Hepatocyte (in vitro differentiated cells): Measurements from ENCODE around the gene PRKAG2. TPM values are rescaled to one million over a fixed set of nuclear protein-coding genes. Genes with fewer than 3 reads are reported as not detected.

Source experiments
- DNase-seq: peaks from one replicate; pipeline ENCODE4 v3.0.0-alpha.2; 2016; ENCODE audit warnings: low spot score
- H2AFZ ChIP-seq: fragments of 200-600 bp; sonication (generic); 2 replicates; pipeline ENCODE4 v1.6.0; 2016; ENCODE audit warnings: antibody characterized with exemption, mild to moderate bottlenecking
- H3K27ac ChIP-seq: fragments of 200-600 bp; sonication (generic); 2 replicates; pipeline ENCODE4 v1.5.1; 2016; ENCODE audit warnings: mild to moderate bottlenecking
- H3K27me3 ChIP-seq: fragments of 200-600 bp; sonication (generic); 2 replicates; pipeline ENCODE4 v1.6.1; 2016
- H3K36me3 ChIP-seq: fragments of 200-600 bp; sonication (generic); replicated peaks from 2 replicates; pipeline ENCODE4 v1.5.1; 2016; ENCODE audit warnings: low read depth; ENCODE audit not compliant: insufficient read depth
- H3K4me1 ChIP-seq: fragments of 200-600 bp; sonication (generic); 2 replicates; pipeline ENCODE4 v1.5.1; 2016; ENCODE audit warnings: mild to moderate bottlenecking, moderate library complexity; ENCODE audit not compliant: insufficient read depth
- H3K4me2 ChIP-seq: fragments of 200-600 bp; sonication (generic); 2 replicates; pipeline ENCODE4 v1.6.0; 2016
- H3K4me3 ChIP-seq: fragments of 200-600 bp; sonication (generic); 2 replicates; pipeline ENCODE4 v1.5.1; 2016; ENCODE audit warnings: mild to moderate bottlenecking
- H3K79me2 ChIP-seq: fragments of 200-600 bp; sonication (generic); 2 replicates; pipeline ENCODE4 v1.6.0; 2017; ENCODE audit warnings: mild to moderate bottlenecking
- H3K9me2 ChIP-seq: fragments of 200-600 bp; sonication (generic); replicated peaks from 2 replicates; pipeline ENCODE4 v1.6.0; 2017; ENCODE audit warnings: mild to moderate bottlenecking; ENCODE audit not compliant: insufficient read depth
- H3K9me3 ChIP-seq: fragments of 200-600 bp; sonication (generic); 2 replicates; pipeline ENCODE4 v1.5.1; 2016; ENCODE audit warnings: low read depth, mild to moderate bottlenecking
- H4K20me1 ChIP-seq: fragments of 200-600 bp; sonication (generic); 2 replicates; pipeline ENCODE4 v1.6.0; 2016; ENCODE audit warnings: mild to moderate bottlenecking; ENCODE audit not compliant: insufficient read depth, poor library complexity, severe bottlenecking
- EZH2 ChIP-seq: fragments of 200-600 bp; sonication (generic); IDR thresholded peaks from 2 replicates; pipeline ENCODE4 v1.6.1; 2016; ENCODE audit warnings: antibody characterized with exemption, mild to moderate bottlenecking, borderline replicate concordance
- EZH2phosphoT487 ChIP-seq: fragments of 200-600 bp; sonication (generic); IDR thresholded peaks from one replicate; pipeline ENCODE4 v1.6.1; 2018; ENCODE audit warnings: antibody characterized with exemption, mild to moderate bottlenecking, low read depth, moderate library complexity; ENCODE audit not compliant: unreplicated experiment, severe bottlenecking
- WGBS: methylation state at CpG from one replicate; pipeline ENCODE4 v1.1.6; 2016; ENCODE audit warnings: low lambda C conversion rate; ENCODE audit errors: missing lambda C conversion rate; 5-methylcytosine and 5-hydroxymethylcytosine counted together
- polyA plus RNA-seq: library from polyadenylated mRNA; unstranded; fragments of >200 nt; fragmentation: Nextera tagmentation; extraction: Ambion mirVana; gene quantifications from 2 replicates; pipeline ENCODE4 v1.2.1, GENCODE V29; 2016
- total RNA-seq: library from RNA; depleted of rRNA; stranded (reverse); fragments of >200 nt; gene quantifications from 2 replicates; pipeline ENCODE4 v1.2.3, GENCODE V29; 2014
- TF ChIP-seq, protein P1 (sequence below): fragments of 200-600 bp; sonication (generic); IDR thresholded peaks from 2 replicates; pipeline ENCODE4 v1.5.1; 2016; ENCODE audit warnings: antibody characterized with exemption, mild to moderate bottlenecking; ENCODE audit not compliant: poor library complexity

PRKAG2 gene
- total and polyA plus RNA-seq, 2 experiments from 2014 or later, result 17.8 to 23.4 TPM

DNA sequence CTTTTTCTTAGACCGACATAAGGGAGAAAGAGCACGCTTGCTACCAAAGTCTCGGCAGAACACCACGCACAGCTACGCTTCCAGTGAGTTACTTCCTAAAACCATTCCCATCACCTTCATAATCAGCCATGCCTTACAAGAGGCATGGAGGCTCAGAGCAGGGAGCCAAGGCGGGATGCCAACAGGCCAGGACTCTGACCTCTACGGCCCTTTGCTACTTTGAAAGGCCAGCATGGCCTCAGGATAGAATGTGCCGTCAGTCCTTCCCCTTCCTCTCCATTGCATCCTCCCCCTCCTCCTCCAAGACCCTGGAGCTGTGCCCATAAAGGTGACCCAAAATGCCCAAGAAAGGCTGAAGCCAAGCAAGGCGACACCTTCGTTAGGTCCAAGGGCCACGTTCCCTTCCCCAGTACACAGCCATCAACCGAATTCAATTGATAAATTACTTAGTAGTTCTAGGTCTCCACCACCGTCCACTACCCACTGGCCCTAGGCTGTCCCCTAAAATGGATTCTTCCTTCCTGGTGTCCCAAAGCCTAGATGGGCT lies 5.7 kb downstream of the PRKAG2 start:
- Histone ChIP-seq H3K4me2 (no peak overlapping the region), H3K27ac (no peak overlapping the region), H3K4me1 (no peaks in the 10 kb centered on the region), H3K36me3 (no peaks in the 10 kb centered on the region), H3K9me2 (no peaks in the 10 kb centered on the region), H3K4me3 (no peak overlapping the region), H3K9me3 (no peaks in the 10 kb centered on the region), H4K20me1 (no peaks in the 10 kb centered on the region), H3K27me3 (no peaks in the 10 kb centered on the region), H2AFZ (no peak overlapping the region), H3K79me2 (no peaks in the 10 kb centered on the region)
- no peak for DNase-seq
- TF ChIP-seq EZH2, result no peak
- TF ChIP-seq, protein P1, sequence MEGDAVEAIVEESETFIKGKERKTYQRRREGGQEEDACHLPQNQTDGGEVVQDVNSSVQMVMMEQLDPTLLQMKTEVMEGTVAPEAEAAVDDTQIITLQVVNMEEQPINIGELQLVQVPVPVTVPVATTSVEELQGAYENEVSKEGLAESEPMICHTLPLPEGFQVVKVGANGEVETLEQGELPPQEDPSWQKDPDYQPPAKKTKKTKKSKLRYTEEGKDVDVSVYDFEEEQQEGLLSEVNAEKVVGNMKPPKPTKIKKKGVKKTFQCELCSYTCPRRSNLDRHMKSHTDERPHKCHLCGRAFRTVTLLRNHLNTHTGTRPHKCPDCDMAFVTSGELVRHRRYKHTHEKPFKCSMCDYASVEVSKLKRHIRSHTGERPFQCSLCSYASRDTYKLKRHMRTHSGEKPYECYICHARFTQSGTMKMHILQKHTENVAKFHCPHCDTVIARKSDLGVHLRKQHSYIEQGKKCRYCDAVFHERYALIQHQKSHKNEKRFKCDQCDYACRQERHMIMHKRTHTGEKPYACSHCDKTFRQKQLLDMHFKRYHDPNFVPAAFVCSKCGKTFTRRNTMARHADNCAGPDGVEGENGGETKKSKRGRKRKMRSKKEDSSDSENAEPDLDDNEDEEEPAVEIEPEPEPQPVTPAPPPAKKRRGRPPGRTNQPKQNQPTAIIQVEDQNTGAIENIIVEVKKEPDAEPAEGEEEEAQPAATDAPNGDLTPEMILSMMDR, result no peak
- no peak for TF ChIP-seq EZH2phosphoT487
- WGBS, result 97% methylated on average over 13 of the region's 13 CpGs

DNA sequence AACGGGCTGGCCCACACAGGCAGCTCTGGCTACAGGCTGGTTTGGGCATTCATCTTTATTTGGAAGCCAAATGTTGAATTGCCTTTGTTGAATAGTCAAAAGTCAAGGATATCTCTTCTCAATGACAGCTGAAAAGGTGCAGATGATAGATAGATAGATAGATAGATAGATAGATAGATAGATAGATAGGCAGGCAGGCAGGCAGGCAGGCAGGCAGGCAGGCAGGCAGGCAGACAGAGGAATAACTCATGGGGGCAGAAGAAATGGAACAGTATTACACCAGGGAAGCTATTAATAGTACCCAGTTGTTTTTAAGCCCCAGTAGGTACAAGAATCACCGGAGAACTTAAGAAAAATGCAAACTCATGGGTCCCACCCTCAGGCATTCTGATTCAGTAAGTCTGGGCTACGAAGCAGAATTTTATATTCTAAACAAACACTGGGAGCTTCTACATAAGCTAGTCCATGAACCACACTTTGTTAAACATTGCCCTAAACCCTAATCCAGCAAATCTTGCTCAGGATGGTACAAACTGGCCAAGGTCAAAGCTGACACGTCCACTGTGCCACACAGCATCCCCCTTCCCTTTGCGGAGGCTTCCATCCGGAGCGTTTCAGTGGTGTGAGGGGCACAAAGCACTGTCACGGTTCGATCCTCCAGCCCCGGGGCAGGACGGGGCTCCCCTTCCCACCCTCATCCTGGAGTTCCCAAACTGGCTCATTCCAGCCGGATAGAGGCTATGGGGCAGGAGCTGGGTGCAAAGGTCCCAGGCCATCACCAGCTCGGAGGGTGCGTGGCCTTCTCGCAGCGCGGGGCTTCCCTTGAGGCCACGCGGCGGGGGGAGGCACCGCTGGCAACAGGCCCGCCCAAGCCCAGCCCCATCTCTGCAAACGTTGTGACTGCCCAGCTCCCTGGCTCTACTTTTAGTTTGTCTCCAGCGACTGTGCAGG lies 6.7 kb downstream of the PRKAG2 start:
- H3K27me3 ChIP-seq, result no peaks in the 10 kb centered on the region
- H3K9me3 ChIP-seq, result no peaks in the 10 kb centered on the region
- no peak overlapping the region for H3K4me3 ChIP-seq
- H3K27ac ChIP-seq, result no peak overlapping the region
- TF ChIP-seq, protein P1, result no peak
- TF ChIP-seq EZH2, result no peak
- no peak for TF ChIP-seq EZH2phosphoT487
- 88% methylated on average over 24 of the region's 24 CpGs for WGBS
- no peaks in the 10 kb centered on the region for H3K9me2 ChIP-seq
- DNase-seq, result no peak
- H3K4me1 ChIP-seq, result no peaks in the 10 kb centered on the region
- no peaks in the 10 kb centered on the region for H3K36me3 ChIP-seq
- no peaks in the 10 kb centered on the region for H4K20me1 ChIP-seq
- H3K4me2 ChIP-seq, result no peak overlapping the region
- H3K79me2 ChIP-seq, result no peaks in the 10 kb centered on the region
- H2AFZ ChIP-seq, result no peak overlapping the region

DNA sequence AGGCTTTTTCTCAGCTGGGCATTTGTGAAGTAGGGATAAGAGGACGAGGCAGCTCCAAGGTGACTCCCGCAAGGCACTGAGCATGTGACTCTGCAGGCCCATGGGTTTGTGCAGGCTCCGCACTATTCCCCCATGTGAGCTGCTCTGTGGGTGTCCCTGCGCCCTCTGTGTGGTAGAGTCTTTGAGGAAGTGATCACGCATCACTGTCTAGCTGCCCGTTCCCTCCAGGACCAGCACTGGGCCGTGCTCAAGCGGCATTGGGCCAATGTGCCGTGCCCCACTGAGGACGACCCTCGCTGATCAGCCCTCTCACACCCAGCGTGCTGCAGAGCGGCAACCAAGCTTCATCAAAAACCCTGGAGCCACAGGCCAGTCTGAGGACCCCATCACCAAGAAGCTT lies 7.5 kb downstream of the PRKAG2 start:
- Histone ChIP-seq H3K27me3 (no peaks in the 10 kb centered on the region), H3K79me2 (no peaks in the 10 kb centered on the region), H3K36me3 (no peaks in the 10 kb centered on the region), H3K4me2 (no peak overlapping the region), H3K9me2 (no peaks in the 10 kb centered on the region), H2AFZ (no peak overlapping the region), H3K4me1 (no peaks in the 10 kb centered on the region), H4K20me1 (no peaks in the 10 kb centered on the region), H3K4me3 (no peak overlapping the region), H3K9me3 (no peaks in the 10 kb centered on the region), H3K27ac (no peak overlapping the region)
- WGBS, result 81% methylated on average over 13 of the region's 13 CpGs
- TF ChIP-seq, protein P1, result no peak
- no peak for DNase-seq
